Osteocyte (in vitro differentiated cells): ENCODE measurements around the gene TRMO. TPM values are rescaled to one million over a fixed set of nuclear protein-coding genes. Genes with fewer than 3 reads are reported as not detected.

Source experiments
- DNase-seq: peaks from one replicate; pipeline ENCODE4 v3.0.0; 2021; ENCODE audit warnings: mixed read lengths; ENCODE audit not compliant: unreplicated experiment; ENCODE audit errors: extremely low spot score
- H3K27ac Mint-ChIP-seq: one replicate; pipeline ENCODE4 v1.8.0; 2021; ENCODE audit warnings: mild to moderate bottlenecking, mixed read lengths; ENCODE audit not compliant: unreplicated experiment
- H3K27me3 Mint-ChIP-seq: one replicate; pipeline ENCODE4 v1.8.0; 2021; ENCODE audit warnings: mixed read lengths; ENCODE audit not compliant: unreplicated experiment
- H3K36me3 Mint-ChIP-seq: one replicate; pipeline ENCODE4 v1.8.0; 2021; ENCODE audit warnings: mixed read lengths; ENCODE audit not compliant: unreplicated experiment
- H3K4me1 Mint-ChIP-seq: one replicate; pipeline ENCODE4 v1.8.0; 2021; ENCODE audit warnings: mixed read lengths; ENCODE audit not compliant: unreplicated experiment
- H3K4me3 Mint-ChIP-seq: one replicate; pipeline ENCODE4 v1.8.0; 2021; ENCODE audit warnings: mild to moderate bottlenecking, moderate library complexity, mixed read lengths; ENCODE audit not compliant: unreplicated experiment
- H3K9me3 Mint-ChIP-seq: one replicate; pipeline ENCODE4 v1.8.0; 2021; ENCODE audit warnings: mixed read lengths; ENCODE audit not compliant: unreplicated experiment
- total RNA-seq: library from RNA; stranded (reverse); gene quantifications from 2 replicates; pipeline ENCODE4 v1.2.1, GENCODE V29; 2021
- TF ChIP-seq, protein P1 (sequence below): fragments of 200-600 bp; sonication (generic); IDR thresholded peaks from 2 replicates; pipeline ENCODE4 v1.5.0; 2021; ENCODE audit warnings: antibody characterized with exemption, mild to moderate bottlenecking, moderate library complexity

The TRMO gene
- total RNA-seq, 1 donor from 2014 or later: 10.6 TPM

DNA sequence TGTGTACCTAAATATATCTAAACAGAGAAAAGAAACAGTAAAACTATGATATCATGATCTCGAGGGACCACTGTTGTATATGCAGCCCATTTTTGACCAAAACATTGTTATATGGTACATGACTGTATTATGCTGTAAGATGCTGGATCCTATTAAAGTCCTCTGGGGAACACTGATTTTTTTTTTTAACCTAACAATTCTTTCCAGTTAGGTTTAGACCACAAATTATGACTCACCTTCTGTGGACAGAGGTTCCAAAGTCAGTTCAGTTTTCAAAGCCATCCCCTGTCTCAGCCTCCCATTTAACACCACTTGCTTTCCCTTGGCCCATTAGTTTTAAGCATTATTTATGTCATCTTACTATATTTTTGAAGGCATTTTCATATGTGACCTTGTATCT is 27.1 kb downstream of the TRMO start:
- H3K36me3 Mint-ChIP-seq: peaks cover 16% of the 10 kb centered on the region
- TF ChIP-seq, protein P1, sequence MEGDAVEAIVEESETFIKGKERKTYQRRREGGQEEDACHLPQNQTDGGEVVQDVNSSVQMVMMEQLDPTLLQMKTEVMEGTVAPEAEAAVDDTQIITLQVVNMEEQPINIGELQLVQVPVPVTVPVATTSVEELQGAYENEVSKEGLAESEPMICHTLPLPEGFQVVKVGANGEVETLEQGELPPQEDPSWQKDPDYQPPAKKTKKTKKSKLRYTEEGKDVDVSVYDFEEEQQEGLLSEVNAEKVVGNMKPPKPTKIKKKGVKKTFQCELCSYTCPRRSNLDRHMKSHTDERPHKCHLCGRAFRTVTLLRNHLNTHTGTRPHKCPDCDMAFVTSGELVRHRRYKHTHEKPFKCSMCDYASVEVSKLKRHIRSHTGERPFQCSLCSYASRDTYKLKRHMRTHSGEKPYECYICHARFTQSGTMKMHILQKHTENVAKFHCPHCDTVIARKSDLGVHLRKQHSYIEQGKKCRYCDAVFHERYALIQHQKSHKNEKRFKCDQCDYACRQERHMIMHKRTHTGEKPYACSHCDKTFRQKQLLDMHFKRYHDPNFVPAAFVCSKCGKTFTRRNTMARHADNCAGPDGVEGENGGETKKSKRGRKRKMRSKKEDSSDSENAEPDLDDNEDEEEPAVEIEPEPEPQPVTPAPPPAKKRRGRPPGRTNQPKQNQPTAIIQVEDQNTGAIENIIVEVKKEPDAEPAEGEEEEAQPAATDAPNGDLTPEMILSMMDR: no peak
- H3K27me3 Mint-ChIP-seq: no peaks in the 10 kb centered on the region
- no peak overlapping the region for H3K27ac Mint-ChIP-seq
- no peak for DNase-seq
- no peaks in the 10 kb centered on the region for H3K4me1 Mint-ChIP-seq
- H3K4me3 Mint-ChIP-seq: no peak overlapping the region
- H3K9me3 Mint-ChIP-seq: peaks cover 21% of the 10 kb centered on the region

DNA sequence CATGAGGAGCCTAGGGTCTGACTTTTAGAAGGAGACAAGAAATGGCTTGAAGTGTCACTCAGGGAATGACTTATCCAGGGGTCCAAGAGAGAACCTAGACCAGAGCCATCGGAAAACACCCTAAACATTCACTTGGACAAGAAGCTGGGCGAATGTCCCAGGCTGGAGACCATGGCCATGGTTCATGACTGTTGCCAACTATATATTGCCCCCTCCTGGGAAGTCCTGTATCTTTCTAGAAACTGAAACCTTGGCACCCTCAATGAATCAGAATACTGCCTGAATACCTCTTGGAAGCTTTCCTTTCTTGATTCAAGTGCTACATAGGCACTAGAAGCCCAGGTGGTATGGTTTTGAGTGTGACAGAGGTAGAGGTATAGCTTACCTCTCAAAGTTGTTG is 29.9 kb downstream of the TRMO start:
- H3K4me1 Mint-ChIP-seq: no peaks in the 10 kb centered on the region
- no peak overlapping the region for H3K27ac Mint-ChIP-seq
- TF ChIP-seq, protein P1: no peak
- H3K27me3 Mint-ChIP-seq: peaks cover 14% of the 10 kb centered on the region
- no peak for DNase-seq
- H3K4me3 Mint-ChIP-seq: no peak overlapping the region
- H3K9me3 Mint-ChIP-seq: peaks cover 21% of the 10 kb centered on the region
- H3K36me3 Mint-ChIP-seq: peaks cover 16% of the 10 kb centered on the region

DNA sequence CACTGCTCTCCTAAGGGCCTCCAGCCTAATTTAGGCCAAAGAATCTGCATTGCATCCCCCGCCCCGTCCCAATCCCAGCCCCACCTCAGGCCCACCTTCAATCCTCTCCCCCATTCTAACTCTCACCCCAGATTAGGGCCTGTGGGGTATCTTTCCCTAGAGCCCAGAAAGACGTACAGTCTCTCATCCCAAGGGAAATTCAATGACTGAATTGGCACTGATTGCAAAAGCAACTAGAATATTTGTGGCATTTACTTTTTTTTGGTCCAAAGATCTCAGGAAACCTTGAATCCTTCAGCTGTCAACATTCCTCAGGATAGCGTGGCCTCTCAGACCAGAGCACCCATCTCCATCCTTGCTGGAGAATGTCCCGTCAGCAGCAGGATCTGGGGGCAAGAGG is 30.6 kb downstream of the TRMO start:
- Mint-ChIP-seq H3K4me3 (no peak overlapping the region), H3K27me3 (peaks cover 14% of the 10 kb centered on the region), H3K9me3 (peaks cover 21% of the 10 kb centered on the region), H3K27ac (no peak overlapping the region), H3K4me1 (no peaks in the 10 kb centered on the region), H3K36me3 (peaks cover 16% of the 10 kb centered on the region)
- no peak for DNase-seq
- TF ChIP-seq, protein P1: no peak

DNA sequence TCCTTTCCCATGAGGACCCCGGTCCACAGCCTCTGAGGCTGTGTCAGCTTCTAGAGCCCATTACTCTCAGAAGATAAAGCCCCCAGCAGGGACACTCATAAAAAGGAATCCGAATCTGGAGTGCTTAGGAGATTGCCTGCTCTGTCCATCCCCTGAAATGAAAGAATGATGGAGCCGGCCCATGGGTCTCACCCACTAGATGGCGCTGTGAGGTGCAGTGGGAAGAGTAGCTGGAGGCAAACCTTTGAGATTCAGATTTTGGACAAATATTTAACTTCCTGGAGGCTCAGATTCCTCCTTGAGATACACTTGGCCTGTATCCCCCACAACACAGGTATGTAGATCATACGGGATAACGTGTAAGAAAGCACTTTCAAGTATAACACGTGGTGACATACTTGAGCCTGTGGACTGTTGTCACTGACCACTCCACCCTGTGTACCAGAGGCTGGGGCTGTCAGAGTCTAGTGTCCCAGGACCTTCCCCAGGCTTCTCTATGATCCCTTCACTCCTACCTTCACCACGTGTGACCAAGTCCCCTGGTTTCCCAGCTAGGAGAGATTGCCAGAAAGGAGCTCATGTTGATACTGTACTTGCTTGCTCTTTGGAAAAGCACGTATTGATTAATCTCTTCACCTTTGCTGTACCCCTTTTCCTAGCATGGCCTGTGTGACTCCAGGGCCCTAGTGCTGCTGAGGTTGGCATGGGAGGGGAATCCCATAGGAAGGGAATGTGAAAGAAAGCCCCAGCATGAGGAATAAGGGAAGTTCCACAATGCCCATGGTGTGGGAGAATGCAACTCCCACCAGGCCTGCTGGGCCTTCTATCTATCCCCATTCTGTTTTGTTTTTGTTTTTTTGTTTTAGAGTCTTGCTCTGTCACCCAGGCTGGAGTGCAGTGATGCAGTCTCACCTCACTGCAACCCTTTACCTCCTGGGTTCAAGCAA is 32.1 kb downstream of the TRMO start:
- peaks cover 21% of the 10 kb centered on the region for H3K9me3 Mint-ChIP-seq
- H3K27ac Mint-ChIP-seq: no peak overlapping the region
- TF ChIP-seq, protein P1: peak; percentile 44
- no peak overlapping the region for H3K4me3 Mint-ChIP-seq
- peaks cover 10% of the 10 kb centered on the region for H3K36me3 Mint-ChIP-seq
- no peaks in the 10 kb centered on the region for H3K4me1 Mint-ChIP-seq
- DNase-seq: peak; percentile 75
- H3K27me3 Mint-ChIP-seq: peaks cover 14% of the 10 kb centered on the region

DNA sequence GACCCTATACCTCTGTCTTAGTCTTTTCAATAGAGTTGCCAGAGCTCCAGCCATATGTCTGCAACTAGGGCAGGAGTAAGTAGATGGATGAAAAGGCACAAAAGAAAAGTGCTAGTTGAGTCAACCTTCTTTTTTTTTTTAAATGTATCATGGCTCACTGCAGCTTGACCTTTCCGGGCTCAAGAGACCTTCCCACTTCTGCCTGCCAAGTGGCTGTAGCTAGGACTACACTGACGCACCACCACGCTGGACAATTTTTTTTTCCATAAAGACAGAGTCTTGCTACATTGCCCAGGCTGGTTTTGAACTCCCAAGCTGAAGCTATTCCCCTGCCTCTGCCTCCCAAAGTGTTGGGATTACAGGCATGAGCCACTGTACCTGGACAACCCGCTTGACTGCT is 42.0 kb downstream of the TRMO start:
- DNase-seq: no peak
- Mint-ChIP-seq H3K4me1 (peaks cover 14% of the 10 kb centered on the region), H3K27ac (no peak overlapping the region), H3K27me3 (peaks cover 27% of the 10 kb centered on the region), H3K4me3 (no peak overlapping the region), H3K36me3 (no peaks in the 10 kb centered on the region), H3K9me3 (no peaks in the 10 kb centered on the region)
- TF ChIP-seq, protein P1: no peak
